Measurements from ENCODE around the gene FCN3. TPM values are rescaled to one million over a fixed set of nuclear protein-coding genes. Genes with fewer than 3 reads are reported as not detected.

FCN3 gene
- total and polyA plus RNA-seq, 9 of the 15 experiments (the other 6 are each of a cell fraction or from before 2014, with no cell fraction given) = 0.49 TPM; not detected in 8

DNA sequence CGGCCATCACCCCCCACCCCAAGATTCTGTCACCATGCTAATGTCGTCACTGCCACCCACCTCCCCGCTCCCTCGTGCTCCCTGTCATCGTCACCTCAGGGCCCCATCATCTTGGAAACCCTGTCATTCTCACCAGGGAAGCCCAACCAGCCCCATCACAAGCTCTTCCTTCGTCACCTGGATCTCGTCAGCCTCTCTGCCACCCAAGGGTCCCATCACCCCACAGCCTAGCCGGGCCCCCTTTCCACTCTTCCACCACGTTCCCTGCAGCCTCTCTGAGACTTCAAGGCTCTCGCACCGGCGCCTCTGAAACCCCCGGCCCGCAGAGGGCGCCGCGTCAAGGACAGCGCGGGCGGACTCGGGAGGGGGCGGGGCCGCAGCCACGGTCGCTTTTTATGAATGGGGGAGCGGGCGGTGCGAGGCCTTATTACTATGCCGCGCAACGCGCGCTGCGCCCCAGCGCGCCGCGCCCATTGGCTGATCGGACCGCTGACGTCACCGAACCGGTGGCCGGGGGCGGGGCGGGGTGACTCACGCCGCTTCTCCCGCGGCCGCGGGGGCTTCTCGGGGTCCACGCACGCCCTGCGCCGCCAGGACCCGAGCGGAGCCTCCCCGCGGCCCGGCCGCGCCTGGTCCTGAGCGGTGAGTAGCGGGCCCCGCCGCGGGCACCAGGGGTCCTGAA, 17.6 kb upstream of the FCN3 start, which contains the start of gene GPR3 (continued):
- TF ChIP-seq, protein P1, sequence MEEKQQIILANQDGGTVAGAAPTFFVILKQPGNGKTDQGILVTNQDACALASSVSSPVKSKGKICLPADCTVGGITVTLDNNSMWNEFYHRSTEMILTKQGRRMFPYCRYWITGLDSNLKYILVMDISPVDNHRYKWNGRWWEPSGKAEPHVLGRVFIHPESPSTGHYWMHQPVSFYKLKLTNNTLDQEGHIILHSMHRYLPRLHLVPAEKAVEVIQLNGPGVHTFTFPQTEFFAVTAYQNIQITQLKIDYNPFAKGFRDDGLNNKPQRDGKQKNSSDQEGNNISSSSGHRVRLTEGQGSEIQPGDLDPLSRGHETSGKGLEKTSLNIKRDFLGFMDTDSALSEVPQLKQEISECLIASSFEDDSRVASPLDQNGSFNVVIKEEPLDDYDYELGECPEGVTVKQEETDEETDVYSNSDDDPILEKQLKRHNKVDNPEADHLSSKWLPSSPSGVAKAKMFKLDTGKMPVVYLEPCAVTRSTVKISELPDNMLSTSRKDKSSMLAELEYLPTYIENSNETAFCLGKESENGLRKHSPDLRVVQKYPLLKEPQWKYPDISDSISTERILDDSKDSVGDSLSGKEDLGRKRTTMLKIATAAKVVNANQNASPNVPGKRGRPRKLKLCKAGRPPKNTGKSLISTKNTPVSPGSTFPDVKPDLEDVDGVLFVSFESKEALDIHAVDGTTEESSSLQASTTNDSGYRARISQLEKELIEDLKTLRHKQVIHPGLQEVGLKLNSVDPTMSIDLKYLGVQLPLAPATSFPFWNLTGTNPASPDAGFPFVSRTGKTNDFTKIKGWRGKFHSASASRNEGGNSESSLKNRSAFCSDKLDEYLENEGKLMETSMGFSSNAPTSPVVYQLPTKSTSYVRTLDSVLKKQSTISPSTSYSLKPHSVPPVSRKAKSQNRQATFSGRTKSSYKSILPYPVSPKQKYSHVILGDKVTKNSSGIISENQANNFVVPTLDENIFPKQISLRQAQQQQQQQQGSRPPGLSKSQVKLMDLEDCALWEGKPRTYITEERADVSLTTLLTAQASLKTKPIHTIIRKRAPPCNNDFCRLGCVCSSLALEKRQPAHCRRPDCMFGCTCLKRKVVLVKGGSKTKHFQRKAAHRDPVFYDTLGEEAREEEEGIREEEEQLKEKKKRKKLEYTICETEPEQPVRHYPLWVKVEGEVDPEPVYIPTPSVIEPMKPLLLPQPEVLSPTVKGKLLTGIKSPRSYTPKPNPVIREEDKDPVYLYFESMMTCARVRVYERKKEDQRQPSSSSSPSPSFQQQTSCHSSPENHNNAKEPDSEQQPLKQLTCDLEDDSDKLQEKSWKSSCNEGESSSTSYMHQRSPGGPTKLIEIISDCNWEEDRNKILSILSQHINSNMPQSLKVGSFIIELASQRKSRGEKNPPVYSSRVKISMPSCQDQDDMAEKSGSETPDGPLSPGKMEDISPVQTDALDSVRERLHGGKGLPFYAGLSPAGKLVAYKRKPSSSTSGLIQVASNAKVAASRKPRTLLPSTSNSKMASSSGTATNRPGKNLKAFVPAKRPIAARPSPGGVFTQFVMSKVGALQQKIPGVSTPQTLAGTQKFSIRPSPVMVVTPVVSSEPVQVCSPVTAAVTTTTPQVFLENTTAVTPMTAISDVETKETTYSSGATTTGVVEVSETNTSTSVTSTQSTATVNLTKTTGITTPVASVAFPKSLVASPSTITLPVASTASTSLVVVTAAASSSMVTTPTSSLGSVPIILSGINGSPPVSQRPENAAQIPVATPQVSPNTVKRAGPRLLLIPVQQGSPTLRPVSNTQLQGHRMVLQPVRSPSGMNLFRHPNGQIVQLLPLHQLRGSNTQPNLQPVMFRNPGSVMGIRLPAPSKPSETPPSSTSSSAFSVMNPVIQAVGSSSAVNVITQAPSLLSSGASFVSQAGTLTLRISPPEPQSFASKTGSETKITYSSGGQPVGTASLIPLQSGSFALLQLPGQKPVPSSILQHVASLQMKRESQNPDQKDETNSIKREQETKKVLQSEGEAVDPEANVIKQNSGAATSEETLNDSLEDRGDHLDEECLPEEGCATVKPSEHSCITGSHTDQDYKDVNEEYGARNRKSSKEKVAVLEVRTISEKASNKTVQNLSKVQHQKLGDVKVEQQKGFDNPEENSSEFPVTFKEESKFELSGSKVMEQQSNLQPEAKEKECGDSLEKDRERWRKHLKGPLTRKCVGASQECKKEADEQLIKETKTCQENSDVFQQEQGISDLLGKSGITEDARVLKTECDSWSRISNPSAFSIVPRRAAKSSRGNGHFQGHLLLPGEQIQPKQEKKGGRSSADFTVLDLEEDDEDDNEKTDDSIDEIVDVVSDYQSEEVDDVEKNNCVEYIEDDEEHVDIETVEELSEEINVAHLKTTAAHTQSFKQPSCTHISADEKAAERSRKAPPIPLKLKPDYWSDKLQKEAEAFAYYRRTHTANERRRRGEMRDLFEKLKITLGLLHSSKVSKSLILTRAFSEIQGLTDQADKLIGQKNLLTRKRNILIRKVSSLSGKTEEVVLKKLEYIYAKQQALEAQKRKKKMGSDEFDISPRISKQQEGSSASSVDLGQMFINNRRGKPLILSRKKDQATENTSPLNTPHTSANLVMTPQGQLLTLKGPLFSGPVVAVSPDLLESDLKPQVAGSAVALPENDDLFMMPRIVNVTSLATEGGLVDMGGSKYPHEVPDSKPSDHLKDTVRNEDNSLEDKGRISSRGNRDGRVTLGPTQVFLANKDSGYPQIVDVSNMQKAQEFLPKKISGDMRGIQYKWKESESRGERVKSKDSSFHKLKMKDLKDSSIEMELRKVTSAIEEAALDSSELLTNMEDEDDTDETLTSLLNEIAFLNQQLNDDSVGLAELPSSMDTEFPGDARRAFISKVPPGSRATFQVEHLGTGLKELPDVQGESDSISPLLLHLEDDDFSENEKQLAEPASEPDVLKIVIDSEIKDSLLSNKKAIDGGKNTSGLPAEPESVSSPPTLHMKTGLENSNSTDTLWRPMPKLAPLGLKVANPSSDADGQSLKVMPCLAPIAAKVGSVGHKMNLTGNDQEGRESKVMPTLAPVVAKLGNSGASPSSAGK (IDR thresholded peaks at IDR 0.05) = peak; percentile 94
- TF ChIP-seq, protein P2, sequence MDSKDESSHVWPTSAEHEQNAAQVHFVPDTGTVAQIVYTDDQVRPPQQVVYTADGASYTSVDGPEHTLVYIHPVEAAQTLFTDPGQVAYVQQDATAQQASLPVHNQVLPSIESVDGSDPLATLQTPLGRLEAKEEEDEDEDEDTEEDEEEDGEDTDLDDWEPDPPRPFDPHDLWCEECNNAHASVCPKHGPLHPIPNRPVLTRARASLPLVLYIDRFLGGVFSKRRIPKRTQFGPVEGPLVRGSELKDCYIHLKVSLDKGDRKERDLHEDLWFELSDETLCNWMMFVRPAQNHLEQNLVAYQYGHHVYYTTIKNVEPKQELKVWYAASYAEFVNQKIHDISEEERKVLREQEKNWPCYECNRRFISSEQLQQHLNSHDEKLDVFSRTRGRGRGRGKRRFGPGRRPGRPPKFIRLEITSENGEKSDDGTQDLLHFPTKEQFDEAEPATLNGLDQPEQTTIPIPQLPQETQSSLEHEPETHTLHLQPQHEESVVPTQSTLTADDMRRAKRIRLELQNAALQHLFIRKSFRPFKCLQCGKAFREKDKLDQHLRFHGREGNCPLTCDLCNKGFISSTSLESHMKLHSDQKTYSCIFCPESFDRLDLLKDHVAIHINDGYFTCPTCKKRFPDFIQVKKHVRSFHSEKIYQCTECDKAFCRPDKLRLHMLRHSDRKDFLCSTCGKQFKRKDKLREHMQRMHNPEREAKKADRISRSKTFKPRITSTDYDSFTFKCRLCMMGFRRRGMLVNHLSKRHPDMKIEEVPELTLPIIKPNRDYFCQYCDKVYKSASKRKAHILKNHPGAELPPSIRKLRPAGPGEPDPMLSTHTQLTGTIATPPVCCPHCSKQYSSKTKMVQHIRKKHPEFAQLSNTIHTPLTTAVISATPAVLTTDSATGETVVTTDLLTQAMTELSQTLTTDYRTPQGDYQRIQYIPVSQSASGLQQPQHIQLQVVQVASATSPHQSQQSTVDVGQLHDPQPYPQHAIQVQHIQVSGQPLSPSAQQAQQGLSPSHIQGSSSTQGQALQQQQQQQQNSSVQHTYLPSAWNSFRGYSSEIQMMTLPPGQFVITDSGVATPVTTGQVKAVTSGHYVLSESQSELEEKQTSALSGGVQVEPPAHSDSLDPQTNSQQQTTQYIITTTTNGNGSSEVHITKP (IDR thresholded peaks at IDR 0.05; ENCODE audit: partially characterized antibody) = peak; percentile 34
- TF ChIP-seq CREB1 (IDR thresholded peaks at IDR 0.05) (peak; percentile 90), CREB1 (CRISPR knock-in tag; IDR thresholded peaks at IDR 0.05) (peak; percentile 88), ZFX (CRISPR knock-in tag; IDR thresholded peaks at IDR 0.05) (peak; percentile 36), TEAD2 (tag; IDR thresholded peaks at IDR 0.05) (no peak), FOXM1 (IDR thresholded peaks at IDR 0.05; ENCODE audit: low read depth) (peak; percentile 89), FOXM1 (CRISPR knock-in tag; IDR thresholded peaks at IDR 0.05; ENCODE audit: low read depth) (peak; percentile 63; the same call in 1 of the 2 replicates), NFRKB (IDR thresholded peaks at IDR 0.05; ENCODE audit: low read depth) (peak; percentile 52; the same call in 1 of the 2 replicates)
